ENCODE measurements around the gene IP6K3.

The IP6K3 gene

DNA sequence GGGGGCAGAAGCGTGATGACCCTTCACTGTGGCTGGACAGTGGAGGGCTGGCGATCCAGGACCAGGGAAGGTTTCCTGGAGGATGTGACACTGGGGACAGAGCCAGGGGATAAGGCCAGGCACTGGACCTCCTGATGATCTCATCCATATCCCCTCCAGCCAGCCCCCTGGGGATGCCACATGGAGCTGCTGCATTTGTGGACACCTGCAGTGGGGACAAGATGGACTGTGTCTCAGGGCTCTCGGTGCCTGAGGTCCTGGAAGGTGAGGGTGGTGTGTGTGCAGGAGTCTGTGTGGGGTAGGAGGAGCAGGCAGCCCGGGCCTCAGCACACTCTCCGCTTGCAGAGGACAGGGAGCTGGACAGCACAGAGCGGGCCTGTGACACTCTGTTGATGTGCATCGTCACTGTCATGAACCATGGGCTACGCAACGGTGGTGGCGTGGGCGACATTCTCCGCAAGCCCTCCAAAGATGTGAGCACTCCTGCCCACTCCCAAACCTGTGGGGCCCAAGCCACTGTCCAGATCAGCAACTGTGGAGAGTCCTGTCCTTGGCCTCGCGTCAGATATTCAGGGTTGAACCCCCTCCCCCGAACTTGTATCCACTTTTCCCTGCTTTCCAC lies 55.1 kb downstream of the IP6K3 start:
- no peaks in the 10 kb centered on the region for H3K27me3 ChIP-seq (ENCODE audit: insufficient read depth, poor library complexity, severe bottlenecking)
- TF ChIP-seq POLR2AphosphoS5 (IDR thresholded peaks at IDR 0.05; ENCODE audit: low read depth) (no peak), SPI1 (IDR thresholded peaks at IDR 0.05; ENCODE audit: borderline replicate concordance, low read depth) (no peak), GABPA (IDR thresholded peaks at IDR 0.05; ENCODE audit: low read depth) (no peak)
- TF ChIP-seq, protein P1, sequence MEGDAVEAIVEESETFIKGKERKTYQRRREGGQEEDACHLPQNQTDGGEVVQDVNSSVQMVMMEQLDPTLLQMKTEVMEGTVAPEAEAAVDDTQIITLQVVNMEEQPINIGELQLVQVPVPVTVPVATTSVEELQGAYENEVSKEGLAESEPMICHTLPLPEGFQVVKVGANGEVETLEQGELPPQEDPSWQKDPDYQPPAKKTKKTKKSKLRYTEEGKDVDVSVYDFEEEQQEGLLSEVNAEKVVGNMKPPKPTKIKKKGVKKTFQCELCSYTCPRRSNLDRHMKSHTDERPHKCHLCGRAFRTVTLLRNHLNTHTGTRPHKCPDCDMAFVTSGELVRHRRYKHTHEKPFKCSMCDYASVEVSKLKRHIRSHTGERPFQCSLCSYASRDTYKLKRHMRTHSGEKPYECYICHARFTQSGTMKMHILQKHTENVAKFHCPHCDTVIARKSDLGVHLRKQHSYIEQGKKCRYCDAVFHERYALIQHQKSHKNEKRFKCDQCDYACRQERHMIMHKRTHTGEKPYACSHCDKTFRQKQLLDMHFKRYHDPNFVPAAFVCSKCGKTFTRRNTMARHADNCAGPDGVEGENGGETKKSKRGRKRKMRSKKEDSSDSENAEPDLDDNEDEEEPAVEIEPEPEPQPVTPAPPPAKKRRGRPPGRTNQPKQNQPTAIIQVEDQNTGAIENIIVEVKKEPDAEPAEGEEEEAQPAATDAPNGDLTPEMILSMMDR (IDR thresholded peaks at IDR 0.05; ENCODE audit: insufficient read depth, low read length): no peak
- TF ChIP-seq, protein P2, sequence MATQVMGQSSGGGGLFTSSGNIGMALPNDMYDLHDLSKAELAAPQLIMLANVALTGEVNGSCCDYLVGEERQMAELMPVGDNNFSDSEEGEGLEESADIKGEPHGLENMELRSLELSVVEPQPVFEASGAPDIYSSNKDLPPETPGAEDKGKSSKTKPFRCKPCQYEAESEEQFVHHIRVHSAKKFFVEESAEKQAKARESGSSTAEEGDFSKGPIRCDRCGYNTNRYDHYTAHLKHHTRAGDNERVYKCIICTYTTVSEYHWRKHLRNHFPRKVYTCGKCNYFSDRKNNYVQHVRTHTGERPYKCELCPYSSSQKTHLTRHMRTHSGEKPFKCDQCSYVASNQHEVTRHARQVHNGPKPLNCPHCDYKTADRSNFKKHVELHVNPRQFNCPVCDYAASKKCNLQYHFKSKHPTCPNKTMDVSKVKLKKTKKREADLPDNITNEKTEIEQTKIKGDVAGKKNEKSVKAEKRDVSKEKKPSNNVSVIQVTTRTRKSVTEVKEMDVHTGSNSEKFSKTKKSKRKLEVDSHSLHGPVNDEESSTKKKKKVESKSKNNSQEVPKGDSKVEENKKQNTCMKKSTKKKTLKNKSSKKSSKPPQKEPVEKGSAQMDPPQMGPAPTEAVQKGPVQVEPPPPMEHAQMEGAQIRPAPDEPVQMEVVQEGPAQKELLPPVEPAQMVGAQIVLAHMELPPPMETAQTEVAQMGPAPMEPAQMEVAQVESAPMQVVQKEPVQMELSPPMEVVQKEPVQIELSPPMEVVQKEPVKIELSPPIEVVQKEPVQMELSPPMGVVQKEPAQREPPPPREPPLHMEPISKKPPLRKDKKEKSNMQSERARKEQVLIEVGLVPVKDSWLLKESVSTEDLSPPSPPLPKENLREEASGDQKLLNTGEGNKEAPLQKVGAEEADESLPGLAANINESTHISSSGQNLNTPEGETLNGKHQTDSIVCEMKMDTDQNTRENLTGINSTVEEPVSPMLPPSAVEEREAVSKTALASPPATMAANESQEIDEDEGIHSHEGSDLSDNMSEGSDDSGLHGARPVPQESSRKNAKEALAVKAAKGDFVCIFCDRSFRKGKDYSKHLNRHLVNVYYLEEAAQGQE (IDR thresholded peaks at IDR 0.05; ENCODE audit: insufficient replicate concordance, low read depth): no peak
- DNase-seq (ENCODE audit: low read depth in 1 of 2, low spot score in 1 of 2): no peak
- no peak overlapping the region for H3K4me3 ChIP-seq (replicated peaks; ENCODE audit: insufficient read depth, low read length)
- H3K27ac ChIP-seq (replicated peaks): no peak overlapping the region

DNA sequence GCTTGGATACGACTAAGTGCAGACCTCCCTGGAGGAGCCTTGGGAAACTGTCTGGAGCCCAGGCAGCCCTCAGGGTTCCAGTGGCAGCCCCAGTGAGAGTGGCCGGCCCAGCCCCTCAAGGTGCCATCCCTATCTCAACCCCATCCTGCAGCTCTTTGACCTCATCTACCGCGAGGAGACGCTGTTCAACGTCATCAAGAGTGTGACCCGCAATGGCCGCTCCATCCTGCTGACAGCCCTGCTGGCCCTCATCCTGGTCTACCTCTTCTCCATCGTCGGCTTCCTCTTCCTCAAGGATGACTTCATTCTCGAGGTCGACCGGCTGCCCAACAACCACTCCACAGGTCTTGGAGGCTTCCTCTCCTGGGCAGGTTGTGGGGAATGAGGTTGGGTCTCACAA lies 55.9 kb downstream of the IP6K3 start:
- H3K27ac ChIP-seq (replicated peaks): no peak overlapping the region
- TF ChIP-seq, protein P1 (IDR thresholded peaks at IDR 0.05; ENCODE audit: insufficient read depth, low read length): no peak
- no peak for TF ChIP-seq SPI1 (IDR thresholded peaks at IDR 0.05; ENCODE audit: borderline replicate concordance, low read depth)
- TF ChIP-seq GABPA (IDR thresholded peaks at IDR 0.05; ENCODE audit: low read depth): no peak
- TF ChIP-seq, protein P2 (IDR thresholded peaks at IDR 0.05; ENCODE audit: insufficient replicate concordance, low read depth): no peak
- no peak for TF ChIP-seq POLR2AphosphoS5 (IDR thresholded peaks at IDR 0.05; ENCODE audit: low read depth)
- no peak overlapping the region for H3K4me3 ChIP-seq (replicated peaks; ENCODE audit: insufficient read depth, low read length)
- no peaks in the 10 kb centered on the region for H3K27me3 ChIP-seq (ENCODE audit: insufficient read depth, poor library complexity, severe bottlenecking)
- no peak for DNase-seq (ENCODE audit: low read depth in 1 of 2, low spot score in 1 of 2)

DNA sequence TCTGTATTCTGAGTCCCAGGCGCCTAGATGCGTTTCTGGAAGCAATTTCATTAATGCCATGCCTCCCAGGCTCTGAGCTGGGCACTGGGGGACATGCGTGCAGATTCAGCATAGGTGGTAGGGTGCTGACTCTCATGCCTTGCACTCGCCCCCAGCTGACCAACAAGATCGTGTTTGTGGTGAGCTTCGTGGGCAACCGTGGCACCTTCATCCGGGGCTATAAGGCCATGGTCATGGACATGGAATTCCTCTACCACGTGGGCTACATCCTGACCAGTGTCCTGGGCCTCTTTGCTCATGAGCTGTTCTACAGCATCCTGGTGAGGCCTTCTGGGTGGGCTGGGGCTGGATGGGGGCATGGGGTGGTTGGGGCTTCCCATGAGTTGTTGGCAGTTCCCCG lies 56.8 kb downstream of the IP6K3 start:
- TF ChIP-seq POLR2AphosphoS5 (IDR thresholded peaks at IDR 0.05; ENCODE audit: low read depth): no peak
- TF ChIP-seq SPI1 (IDR thresholded peaks at IDR 0.05; ENCODE audit: borderline replicate concordance, low read depth): no peak
- TF ChIP-seq GABPA (IDR thresholded peaks at IDR 0.05; ENCODE audit: low read depth): no peak
- TF ChIP-seq, protein P2 (IDR thresholded peaks at IDR 0.05; ENCODE audit: insufficient replicate concordance, low read depth): no peak
- TF ChIP-seq, protein P1 (IDR thresholded peaks at IDR 0.05; ENCODE audit: insufficient read depth, low read length): no peak
- Histone ChIP-seq H3K27me3 (ENCODE audit: insufficient read depth, poor library complexity, severe bottlenecking) (no peaks in the 10 kb centered on the region), H3K27ac (replicated peaks) (no peak overlapping the region), H3K4me3 (replicated peaks; ENCODE audit: insufficient read depth, low read length) (no peak overlapping the region)
- no peak for DNase-seq (ENCODE audit: low read depth in 1 of 2, low spot score in 1 of 2)

Measured in HL-60 (cell line).